GM19328 (cell line): ENCODE measurements around the gene CABP2.
A peak's percentile ranks its signal among the peaks of the same experiment; 100 is the strongest.
"Not testable (repeated sequence)": the region's sequence is repeated elsewhere in the genome, so short reads cannot be mapped to it uniquely, and the experiment has no call there.

Experiments used
- ATAC-seq: cut with Tn5 transposase; IDR thresholded peaks from one replicate; pipeline ENCODE4 v1.9.1; 2021; ENCODE audit warnings: mild to moderate bottlenecking, moderate library complexity; ENCODE audit not compliant: unreplicated experiment

Gene CABP2

DNA sequence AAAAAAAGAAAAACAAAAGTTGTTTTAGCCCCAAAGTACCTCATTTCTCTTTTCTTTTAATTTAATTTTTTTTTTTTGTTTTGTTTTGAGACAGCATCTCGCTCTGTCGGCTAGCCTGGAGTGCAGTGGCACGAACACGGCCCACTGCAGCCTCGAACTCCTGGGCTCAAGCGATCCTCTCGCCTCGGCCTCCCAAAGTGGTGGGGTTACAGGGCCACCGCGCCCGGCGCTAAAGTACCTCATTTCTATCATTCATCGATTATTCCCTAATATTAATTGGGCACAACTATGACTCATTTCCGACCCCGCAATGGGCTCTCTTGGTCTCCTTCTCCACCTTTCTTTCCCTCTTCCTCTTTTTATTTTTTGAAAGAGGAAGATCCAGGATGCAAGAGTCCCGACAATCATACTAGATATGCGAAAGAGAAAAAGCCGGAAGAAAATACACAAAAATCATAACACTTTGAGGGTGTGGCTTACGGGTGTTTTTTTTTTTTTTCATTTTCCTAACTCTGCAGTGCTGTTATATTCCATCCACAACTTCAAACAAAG, 40.9 kb downstream of the CABP2 start:
- ATAC-seq = peak; percentile 11

DNA sequence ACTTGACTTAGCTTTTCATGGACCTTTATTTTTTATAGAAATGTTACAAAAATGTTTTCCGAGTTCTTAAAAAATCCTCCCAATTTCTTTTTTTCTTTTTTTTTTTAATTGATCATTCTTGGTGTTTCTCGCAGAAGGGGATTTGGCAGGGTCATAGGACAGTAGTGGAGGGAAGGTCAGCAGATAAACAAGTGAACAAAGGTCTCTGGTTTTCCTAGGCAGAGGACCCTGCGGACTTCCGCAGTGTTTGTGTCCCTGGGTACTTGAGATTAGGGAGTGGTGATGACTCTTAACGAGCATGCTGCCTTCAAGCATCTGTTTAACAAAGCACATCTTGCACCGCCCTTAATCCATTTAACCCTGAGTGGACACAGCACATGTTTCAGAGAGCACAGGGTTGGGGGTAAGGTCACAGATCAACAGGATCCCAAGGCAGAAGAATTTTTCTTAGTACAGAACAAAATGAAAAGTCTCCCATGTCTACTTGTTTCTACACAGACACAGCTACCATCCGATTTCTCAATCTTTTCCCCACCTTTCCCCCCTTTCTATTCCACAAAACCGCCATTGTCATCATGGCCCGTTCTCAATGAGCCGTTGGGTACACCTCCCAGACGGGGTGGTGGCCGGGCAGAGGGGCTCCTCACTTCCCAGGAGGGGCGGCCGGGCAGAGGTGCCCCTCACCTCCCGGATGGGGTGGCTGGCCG, 45.7 kb downstream of the CABP2 start:
- ATAC-seq = not testable (repeated sequence)

DNA sequence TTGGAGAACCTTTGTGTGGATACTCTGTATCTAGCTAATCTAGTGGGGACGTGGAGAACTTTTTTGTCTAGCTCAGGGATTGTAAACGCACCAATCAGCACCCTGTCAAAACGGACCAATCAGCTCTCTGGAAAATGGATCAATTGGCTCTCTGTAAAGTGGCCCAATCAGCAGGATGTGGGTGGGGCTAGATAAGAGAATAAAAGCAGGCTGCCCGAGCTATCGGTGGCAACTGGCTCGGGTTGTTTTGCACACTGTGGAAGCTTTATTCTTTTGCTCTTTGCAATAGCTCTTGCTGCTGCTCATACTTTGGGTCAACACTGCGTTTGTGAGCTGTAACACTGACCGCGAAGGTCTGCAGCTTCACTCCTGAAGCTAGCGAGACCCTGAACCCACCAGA, 46.6 kb downstream of the CABP2 start:
- not testable (repeated sequence) for ATAC-seq

DNA sequence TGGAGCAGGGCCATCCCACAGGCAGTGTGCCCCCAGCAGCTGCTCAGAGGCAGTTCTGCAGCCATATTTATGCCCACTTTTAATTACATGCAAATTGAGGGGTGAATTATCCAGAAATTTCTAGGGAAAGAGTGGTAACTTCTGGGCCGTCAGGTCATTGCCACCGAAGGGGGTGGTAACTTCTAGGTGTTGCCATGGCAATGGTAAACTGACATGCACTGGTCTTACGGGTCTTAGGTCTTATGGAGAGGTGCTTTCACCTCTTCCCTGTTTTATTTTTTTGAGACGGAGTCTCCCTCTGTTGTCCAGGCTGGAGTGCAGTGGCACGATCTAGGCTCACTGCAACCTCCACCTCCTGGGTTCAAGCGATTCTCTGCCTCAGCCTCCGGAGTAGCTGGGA, 50.4 kb downstream of the CABP2 start:
- ATAC-seq = no peak

GRCh38 chr11:67470337-67471002, 52.8 kb downstream of the CABP2 start:
- ATAC-seq = no peak

DNA sequence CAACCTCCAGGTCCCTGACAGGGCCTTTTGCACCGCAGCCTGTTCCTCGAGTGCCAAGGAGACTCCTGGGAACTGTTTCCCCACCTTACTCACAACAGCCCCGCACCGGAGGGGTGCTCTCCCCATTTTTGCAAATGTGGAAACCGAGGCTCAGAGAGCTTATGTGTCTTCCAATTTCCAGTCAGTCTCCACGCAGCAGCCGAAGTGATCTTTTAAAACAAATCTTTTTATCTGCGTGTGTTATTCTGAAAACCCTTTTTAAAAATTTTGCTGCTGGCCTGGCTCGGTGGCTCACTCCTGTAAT, 53.8 kb downstream of the CABP2 start:
- no peak for ATAC-seq
